ENCODE results near the gene MT1G. TPM values are rescaled to one million over a fixed set of nuclear protein-coding genes. Genes with fewer than 3 reads are reported as not detected.

The MT1G gene
- total RNA-seq: 12.8 and 14.0 TPM in 2 replicates

GRCh38 chr16:56667581-56668571 is at the start of gene MT1G:
TSS of gene MT1G (minus strand) at chr16:56668065. CDS start at chr16:56667993, 72 bp downstream.

GRCh38 chr16:56681939-56682702 is 14.3 kb upstream of the MT1G start, which contains the start of gene MT1X:
TSS of gene MT1X (plus strand) at chr16:56682470. CDS start at chr16:56682541, 71 bp downstream.

GRCh38 chr16:56669005-56669839 is 1.4 kb upstream of the MT1G start, which contains the start of gene MT1H:
TSS of gene MT1H (plus strand) at chr16:56669814. CDS start at chr16:56669885, 71 bp downstream.

GRCh38 chr16:56657555-56658326 is 10.1 kb downstream of the MT1G start, which contains the start of gene MT1F:
TSS of gene MT1F (plus strand) at chr16:56657959. CDS start at chr16:56658059, 100 bp downstream.

GRCh38 chr16:56651586-56651985 is 16.3 kb downstream of the MT1G start, which contains the start of gene MT1B:
TSS of gene MT1B (plus strand) at chr16:56651886. CDS start at chr16:56651954, 68 bp downstream.

GRCh38 chr16:56637814-56638750 is 29.8 kb downstream of the MT1G start, which contains the start of gene MT1A:
TSS of gene MT1A (plus strand) at chr16:56638666. CDS start at chr16:56638739, 73 bp downstream.

GRCh38 chr16:56632156-56632847 is 35.6 kb downstream of the MT1G start, which contains the start of gene MT1M:
TSS of gene MT1M (plus strand) at chr16:56632659. CDS start at chr16:56632732, 73 bp downstream.

GRCh38 chr16:56625140-56625942 is 42.5 kb downstream of the MT1G start, which contains the start of gene MT1E:
TSS of gene MT1E (plus strand) at chr16:56625781. CDS start at chr16:56625852, 71 bp downstream.

Other genes with a start within 250 kb of the MT1G start
- gene AMFR, start 242.5 kb downstream of the MT1G start, total RNA-seq: 85.7 and 97.8 TPM in 2 replicates
- gene NUDT21, start 216.7 kb downstream of the MT1G start, total RNA-seq: 64.0 and 64.3 TPM in 2 replicates
- 36.2 and 41.2 TPM in 2 replicates for gene OGFOD1, start 216.5 kb downstream of the MT1G start, total RNA-seq
- 30.8 and 60.3 TPM in 2 replicates for gene BBS2, start 148.0 kb downstream of the MT1G start, total RNA-seq
- gene MT4, start 103.0 kb downstream of the MT1G start, total RNA-seq: not detected in 2 replicates
- gene MT3, start 78.5 kb downstream of the MT1G start, total RNA-seq: not detected in 2 replicates
- 1,517 and 2,286 TPM in 2 replicates for gene MT2A, start 59.5 kb downstream of the MT1G start, total RNA-seq
- gene MT1E, start 42.3 kb downstream of the MT1G start, total RNA-seq: 18.8 and 161 TPM in 2 replicates
- gene MT1M, start 35.4 kb downstream of the MT1G start, total RNA-seq: 0.23 and 1.1 TPM in 2 replicates
- 3.5 and 5.2 TPM in 2 replicates for gene MT1A, start 29.4 kb downstream of the MT1G start, total RNA-seq
- gene MT1B, start 16.2 kb downstream of the MT1G start, total RNA-seq: not detected in 2 replicates
- gene MT1F, start 10.1 kb downstream of the MT1G start, total RNA-seq: 12.2 and 42.8 TPM in 2 replicates
- 10.1 TPM in 1 of 2 replicates, not detected in the other for gene MT1H, start 1.7 kb upstream of the MT1G start, total RNA-seq
- 538 and 897 TPM in 2 replicates for gene MT1X, start 14.4 kb upstream of the MT1G start, total RNA-seq
- 62.4 and 96.1 TPM in 2 replicates for gene NUP93, start 62.1 kb upstream of the MT1G start, total RNA-seq
- gene SLC12A3, start 197.1 kb upstream of the MT1G start, total RNA-seq: 0.08 TPM in 1 of 2 replicates, not detected in the other

Measured in hair follicular keratinocyte (primary cell).